DMS53 treated with DMSO at 0.1 percent for 48 hours (cell line): ENCODE results near the gene SH2D4B.
A peak's percentile ranks its signal among the peaks of the same experiment; 100 is the strongest.

ENCODE experiments used
- DNase-seq: peaks from one replicate; lab custom pipeline; 2025; ENCODE audit not compliant: unreplicated experiment; lab: John Stamatoyannopoulos, UW

The SH2D4B gene

GRCh38 chr10:80674809-80675208, 137.1 kb downstream of the SH2D4B start:
- DNase-seq, result no peak

- DNase-seq, result no peak
Observed at GRCh38 chr10:80681142-80681541, 143.4 kb downstream of the SH2D4B start.

GRCh38 chr10:80684259-80684658, 146.6 kb downstream of the SH2D4B start:
- peak; percentile 6 for DNase-seq

GRCh38 chr10:80685355-80685754, 147.7 kb downstream of the SH2D4B start:
- DNase-seq, result peak; percentile 70

- DNase-seq, result no peak
Observed at GRCh38 chr10:80686734-80687475, 149.2 kb downstream of the SH2D4B start.

- no peak for DNase-seq
Observed at GRCh38 chr10:80687476-80687789, 149.7 kb downstream of the SH2D4B start.

- DNase-seq, result no peak
Observed at GRCh38 chr10:80690434-80690833, 152.7 kb downstream of the SH2D4B start.

- DNase-seq, result no peak
Observed at GRCh38 chr10:80691441-80691840, 153.7 kb downstream of the SH2D4B start.

- no peak for DNase-seq
Observed at GRCh38 chr10:80693565-80693964, 155.9 kb downstream of the SH2D4B start.

- DNase-seq, result no peak
Observed at GRCh38 chr10:80694930-80695329, 157.2 kb downstream of the SH2D4B start.
